Daoy (cell line): Measurements from ENCODE around the gene OSBPL1A. TPM values are rescaled to one million over a fixed set of nuclear protein-coding genes. Genes with fewer than 3 reads are reported as not detected.
"Not testable (repeated sequence)": the region's sequence is repeated elsewhere in the genome, so short reads cannot be mapped to it uniquely, and the experiment has no call there.

Experiments used
- DNase-seq: peaks from one replicate; pipeline ENCODE4 v3.0.0-alpha.2; 2015; ENCODE audit warnings: low read depth
- total RNA-seq: library from RNA; depleted of rRNA; stranded (reverse); fragments of >200 nt; shearing (Covaris generic); gene quantifications from 2 replicates; pipeline ENCODE4 v1.2.3, GENCODE V29; 2014

The OSBPL1A gene
- total RNA-seq, 1 experiment from 2014 or later: 13.5 TPM

- DNase-seq: peak; percentile 76
Measured at GRCh38 chr18:24397131-24397693, 412 bp downstream of the OSBPL1A start.

GRCh38 chr18:24396082-24396633 is 1.5 kb downstream of the OSBPL1A start:
- DNase-seq: no peak

GRCh38 chr18:24395049-24395795 is 2.4 kb downstream of the OSBPL1A start:
- DNase-seq: no peak

- DNase-seq: no peak
Measured at GRCh38 chr18:24388957-24389356, 8.7 kb downstream of the OSBPL1A start.

GRCh38 chr18:24386681-24387080 is 10.9 kb downstream of the OSBPL1A start:
- DNase-seq: no peak

- DNase-seq: no peak
Measured at GRCh38 chr18:24381126-24381525, 16.5 kb downstream of the OSBPL1A start.

DNA sequence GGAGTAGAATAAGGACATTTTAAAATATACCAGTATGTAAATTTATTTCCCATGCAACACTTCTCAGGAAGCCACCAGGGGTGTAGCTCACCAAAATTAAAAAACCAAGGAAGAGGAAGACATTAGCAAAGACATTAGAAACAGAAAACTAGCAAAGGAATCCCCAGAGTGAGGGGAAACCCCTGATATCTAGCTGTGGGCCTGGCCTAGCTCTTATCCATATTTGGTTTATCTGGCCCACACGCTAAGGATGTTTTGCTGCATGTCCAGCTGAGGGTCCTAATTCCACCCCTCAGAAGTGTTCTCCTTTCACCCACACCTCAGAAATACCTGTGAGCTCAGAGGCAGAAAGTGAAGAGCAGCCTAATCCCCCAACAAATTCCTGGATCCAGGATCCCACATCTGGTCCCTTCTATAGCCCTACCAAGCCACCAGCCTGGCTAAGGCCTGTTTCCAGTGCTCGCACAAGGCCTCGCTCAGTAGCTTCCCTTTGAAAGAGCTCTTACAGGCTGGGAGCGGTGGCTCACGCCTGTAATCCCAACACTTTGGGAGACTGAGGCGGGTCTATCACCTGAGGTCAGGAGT is 17.4 kb downstream of the OSBPL1A start:
- no peak for DNase-seq

- no peak for DNase-seq
Measured at GRCh38 chr18:24378598-24378997, 19.0 kb downstream of the OSBPL1A start.

DNA sequence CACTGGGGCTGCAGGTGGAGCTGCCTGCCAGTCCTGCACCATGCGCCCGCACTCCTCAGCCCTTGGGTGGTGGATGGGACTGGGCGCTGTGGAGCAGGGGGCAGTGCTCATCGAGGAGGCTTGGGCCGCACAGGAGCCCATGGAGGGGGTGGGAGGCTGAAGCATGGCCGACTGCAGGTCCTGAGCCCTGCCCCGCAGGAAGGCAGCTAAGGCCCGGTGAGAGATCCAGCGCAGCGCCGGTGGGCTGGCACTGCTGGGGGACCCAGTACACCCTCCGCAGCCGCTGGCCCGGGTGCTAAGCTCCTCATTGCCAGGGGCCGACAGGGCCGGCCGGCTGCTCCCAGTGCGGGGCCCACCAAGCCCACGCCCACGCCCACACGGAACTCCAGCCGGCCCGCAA is 21.1 kb downstream of the OSBPL1A start:
- DNase-seq: not testable (repeated sequence)

DNA sequence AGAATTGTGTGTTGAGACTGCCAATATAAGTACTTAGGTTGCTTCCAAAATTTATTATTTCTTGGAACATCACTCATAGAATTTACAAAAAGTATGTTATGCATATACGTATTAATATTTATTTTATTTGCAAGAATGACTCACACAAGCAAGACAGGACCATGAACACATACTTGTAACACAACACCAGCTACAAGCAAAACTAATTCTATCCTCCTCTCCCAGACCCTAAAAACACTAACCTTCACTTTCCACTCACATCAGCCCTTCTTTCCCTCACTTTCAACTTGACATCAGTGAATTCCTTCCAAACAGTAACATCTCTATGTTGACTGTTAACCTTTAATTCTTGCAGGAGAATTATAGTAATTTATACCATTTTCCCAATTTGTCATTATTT is 24.3 kb downstream of the OSBPL1A start:
- no peak for DNase-seq

- DNase-seq: no peak
Measured at GRCh38 chr18:24372279-24372872, 25.2 kb downstream of the OSBPL1A start.

DNA sequence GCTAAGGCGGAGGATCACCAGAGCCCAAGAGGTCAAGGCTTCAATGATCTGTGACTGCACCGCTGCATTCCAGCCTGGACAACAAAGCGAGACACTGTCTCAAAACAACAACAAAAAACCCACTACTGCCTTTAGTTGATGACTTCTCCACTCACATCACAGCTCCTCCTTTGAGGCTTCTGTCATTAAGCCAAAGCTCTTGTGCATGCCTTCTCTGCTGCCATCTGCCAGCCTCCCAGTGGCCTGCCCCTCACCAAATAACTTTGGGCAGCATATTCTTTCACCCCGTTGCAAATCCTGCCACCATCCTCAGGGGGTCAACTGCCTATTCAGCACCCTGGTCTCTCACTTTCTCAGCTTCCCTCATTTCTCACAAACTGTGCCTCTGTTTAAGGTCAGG is 27.5 kb downstream of the OSBPL1A start:
- no peak for DNase-seq

DNA sequence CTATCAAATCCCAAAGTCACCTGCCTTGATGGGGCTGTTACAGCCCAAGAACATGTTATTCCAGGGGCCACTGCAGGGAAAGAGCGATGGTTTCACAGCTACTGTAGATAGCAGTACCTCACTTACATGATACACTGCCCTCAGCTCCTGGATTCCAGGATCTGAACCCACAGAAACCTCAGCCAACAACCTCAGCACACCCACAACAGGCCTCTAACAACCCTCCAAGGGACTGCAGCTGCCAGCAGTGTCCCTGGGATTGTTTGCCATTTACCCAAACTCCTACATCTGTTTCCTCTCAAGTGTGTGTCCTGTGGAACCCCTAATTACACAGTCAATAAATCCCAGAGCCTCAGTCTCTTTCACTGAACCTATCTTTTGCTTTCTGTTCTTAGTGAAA is 28.2 kb downstream of the OSBPL1A start:
- no peak for DNase-seq

DNA sequence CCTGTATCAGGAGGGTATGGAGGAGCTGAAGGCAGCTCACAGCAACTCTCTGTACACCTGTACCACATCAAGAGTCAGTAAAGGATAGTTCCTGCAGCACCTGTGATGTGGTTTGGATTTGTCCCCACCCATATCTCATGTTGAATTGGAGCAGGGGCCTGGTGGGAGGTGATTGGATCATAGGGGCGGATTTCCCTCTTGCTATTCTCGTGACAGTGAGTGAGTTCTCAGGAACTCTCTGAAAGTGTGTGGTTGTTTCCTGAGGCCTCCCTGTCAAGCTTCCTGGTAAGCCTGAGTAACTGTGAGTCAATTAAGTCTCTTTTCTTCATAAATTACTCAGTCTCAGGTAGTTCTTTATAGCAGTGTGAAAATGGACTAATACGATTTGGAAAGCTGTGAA is 28.9 kb downstream of the OSBPL1A start:
- DNase-seq: no peak

- no peak for DNase-seq
Measured at GRCh38 chr18:24366328-24366727, 31.3 kb downstream of the OSBPL1A start.

- DNase-seq: no peak
Measured at GRCh38 chr18:24364177-24364576, 33.4 kb downstream of the OSBPL1A start.

GRCh38 chr18:24362757-24363156 is 34.9 kb downstream of the OSBPL1A start:
- DNase-seq: no peak

GRCh38 chr18:24359787-24360530 is 37.7 kb downstream of the OSBPL1A start:
- DNase-seq: peak; percentile 27

DNA sequence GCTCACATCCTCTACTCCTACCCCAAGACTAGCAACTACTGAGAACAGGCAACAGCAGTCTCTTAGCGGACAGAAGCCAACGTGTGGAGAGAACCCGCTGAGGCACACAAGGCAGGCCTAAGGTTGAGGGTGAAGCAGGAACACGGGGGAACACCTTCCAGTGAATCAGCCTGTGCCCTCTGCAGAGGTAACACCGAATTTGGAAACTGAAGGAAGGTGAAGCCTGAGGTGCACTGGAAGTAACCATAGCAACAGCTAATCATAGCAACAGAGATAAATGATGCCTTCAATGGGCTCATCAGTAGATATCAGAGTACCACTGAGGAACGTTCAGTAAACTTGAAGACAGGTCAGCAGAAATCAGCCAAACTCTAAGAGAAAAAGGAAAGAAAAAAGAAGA is 43.3 kb downstream of the OSBPL1A start:
- no peak for DNase-seq

DNA sequence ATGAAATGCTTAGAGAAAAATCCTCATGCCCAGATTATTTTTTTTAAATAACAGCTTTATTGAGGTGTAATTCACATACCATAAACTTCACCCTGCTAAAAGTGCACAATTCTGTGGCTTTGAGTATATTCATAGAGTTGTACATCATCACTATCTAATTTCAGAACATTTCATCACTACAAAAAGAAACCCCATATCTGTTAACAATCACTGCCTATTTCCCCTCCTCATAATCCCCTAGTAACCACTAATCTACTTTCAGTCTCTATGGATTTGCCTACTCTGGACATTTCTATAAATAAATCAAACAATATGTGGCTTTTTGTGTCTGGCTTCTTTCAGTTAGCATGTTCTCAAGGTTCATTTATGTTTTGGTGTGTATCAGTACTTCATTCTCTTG is 51.4 kb downstream of the OSBPL1A start:
- DNase-seq: no peak

DNA sequence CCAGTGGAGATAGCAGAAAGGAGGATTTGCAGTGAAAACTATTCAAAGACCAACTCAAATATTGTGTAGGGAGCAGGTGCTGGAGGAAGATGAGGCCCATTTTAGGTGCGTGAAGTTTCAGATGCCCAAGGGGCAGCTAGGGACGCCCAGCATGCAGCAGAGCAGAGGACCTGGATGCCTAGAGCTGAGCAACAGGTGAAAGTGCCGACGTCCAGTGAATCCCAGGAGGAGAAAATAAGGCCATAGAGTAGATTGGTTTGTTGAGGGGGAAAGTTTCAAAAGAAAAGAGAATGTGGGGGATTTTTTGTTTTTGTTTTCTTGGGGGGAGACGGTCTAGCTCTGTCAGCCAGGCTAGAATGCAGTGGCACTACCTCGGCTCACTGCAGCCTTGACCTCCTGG is 53.1 kb downstream of the OSBPL1A start:
- no peak for DNase-seq

DNA sequence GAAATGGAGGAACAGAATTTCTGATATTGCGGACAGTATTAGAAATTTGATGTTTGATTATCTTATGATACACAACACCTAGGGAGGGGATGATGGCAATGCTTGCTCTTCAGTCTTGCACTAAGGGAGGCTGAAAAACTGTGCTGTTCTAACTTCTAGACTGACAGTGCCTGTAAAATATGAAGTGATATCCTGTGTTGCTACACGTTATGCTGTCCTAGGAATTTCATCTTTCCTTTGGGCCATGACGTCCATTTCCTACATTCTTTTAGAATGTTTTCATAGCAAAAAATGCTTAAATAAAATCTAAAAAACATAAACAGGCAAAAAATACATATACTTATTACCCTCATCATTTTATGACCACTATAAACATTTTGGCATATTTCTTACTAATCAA is 55.3 kb downstream of the OSBPL1A start:
- no peak for DNase-seq
